HepG2 (cell line): ENCODE data around the gene GRK5. TPM values are rescaled to one million over a fixed set of nuclear protein-coding genes. Genes with fewer than 3 reads are reported as not detected.
A peak's percentile ranks its signal among the peaks of the same experiment; 100 is the strongest.

Experiments
- ATAC-seq: fragments of 200-7000 bp; cut with Tn5 transposase; 3 replicates; pipeline ENCODE4 v1.9.1; 2020; ENCODE audit warnings: mild to moderate bottlenecking, moderate library complexity
- BruUV-seq: library from RNA; stranded (reverse); fragments of 400-500 nt; replicated peaks from 2 replicates; lab custom pipeline; 2021; lab: Mats Ljungman, UMichigan
- CTCF ChIA-PET: fragments of 300-600 bp; formaldehyde crosslinking; extraction: SDS; loops from one replicate; lab custom pipeline; 2021; ENCODE audit warnings: low total read pairs, inconsistent platforms, low intra/inter-chr PET ratio; lab: Yijun Ruan, JAX
- POLR2A ChIA-PET: fragments of 350-600 bp; sonication (Branson Sonifier 250); formaldehyde crosslinking; loops from one replicate; lab custom pipeline; 2020; ENCODE audit warnings: antibody characterized with exemption, inconsistent platforms; lab: Yijun Ruan, JAX
- DNase-seq: peaks from one replicate; pipeline ENCODE4 v3.0.0-alpha.2; 2015; ENCODE audit warnings: low spot score
- FAIRE-seq: peaks from 3 replicates; lab custom pipeline; 2011; peaks lifted over from hg19 to GRCh38; lab: Jason Lieb, UNC
- H2AFZ ChIP-seq: one replicate; pipeline ENCODE4 v1.6.1; 2011; ENCODE audit warnings: low read length, inconsistent platforms
- H3K27ac ChIP-seq: fragments of 300-600 bp; 3 replicates; pipeline ENCODE4 v1.8.0; 2011; ENCODE audit warnings: mixed run types, mild to moderate bottlenecking, mixed read lengths, low read length, inconsistent platforms; ENCODE audit not compliant: insufficient read depth; ENCODE audit errors: extremely low read length
- H3K27me3 ChIP-seq, 2 experiments: fragments of 200-600 bp in 1 of 2; 2 replicates in 1 of 2; 3 replicates in 1 of 2; pipeline versions ENCODE4 v1.6.0 to v1.8.0; 2011; ENCODE audit warnings: low read length in 2 of 2, mild to moderate bottlenecking in 2 of 2, moderate library complexity in 2 of 2, inconsistent platforms in 1 of 2; ENCODE audit not compliant: insufficient read depth in 2 of 2, control insufficient read depth in 1 of 2
- H3K36me3 ChIP-seq, 2 experiments: fragments of 200-600 bp in 1 of 2; replicated peaks in 1 of 2; 2 replicates in 1 of 2; 3 replicates in 1 of 2; pipeline versions ENCODE4 v1.5.1 to v1.8.0; 2011; ENCODE audit warnings: low read length in 2 of 2, inconsistent platforms in 1 of 2; ENCODE audit not compliant: insufficient read depth in 2 of 2, control insufficient read depth in 1 of 2
- H3K4me1 ChIP-seq: 2 replicates; pipeline ENCODE4 v1.5.1; 2012; ENCODE audit warnings: low read length, inconsistent platforms; ENCODE audit not compliant: insufficient read depth
- H3K4me2 ChIP-seq: 2 replicates; pipeline ENCODE4 v1.6.0; 2011; ENCODE audit warnings: low read depth, low read length, inconsistent platforms
- H3K4me3 ChIP-seq, 3 experiments: fragments of 200-600 bp in 1 of 3; sonication (generic), shearing (Covaris generic) in 1 of 3; replicated peaks in 1 of 3; 2 replicates each; pipeline ENCODE4 v1.5.1; 2011 to 2016; ENCODE audit warnings: low read length in 3 of 3, inconsistent platforms in 2 of 3, low read depth in 2 of 3, mild to moderate bottlenecking in 2 of 3, control low read depth in 1 of 3, mixed read lengths in 1 of 3; ENCODE audit not compliant: insufficient read depth in 1 of 3
- H3K79me2 ChIP-seq: one replicate; pipeline ENCODE4 v1.6.1; 2011; ENCODE audit warnings: low read length, inconsistent platforms; ENCODE audit not compliant: insufficient read depth
- H3K9ac ChIP-seq: 2 replicates; pipeline ENCODE4 v1.6.0; 2011; ENCODE audit warnings: mild to moderate bottlenecking, low read depth, low read length, inconsistent platforms; ENCODE audit not compliant: insufficient read depth
- H3K9me3 ChIP-seq: 2 replicates; pipeline ENCODE4 v1.5.1; 2012; ENCODE audit warnings: mild to moderate bottlenecking, low read length
- H4K20me1 ChIP-seq: 2 replicates; pipeline ENCODE4 v1.6.0; 2011; ENCODE audit warnings: inconsistent platforms, mild to moderate bottlenecking, low read length, moderate library complexity; ENCODE audit not compliant: insufficient read depth
- CHD2 ChIP-seq: IDR thresholded peaks from 2 replicates; pipeline ENCODE4 v1.6.1; 2011; ENCODE audit warnings: low read depth, low read length, improper control_type of control experiment
- HDAC6 ChIP-seq: fragments of 200-600 bp; sonication (generic); IDR thresholded peaks from 2 replicates; pipeline ENCODE4 v1.7.0; 2017; ENCODE audit warnings: mild to moderate bottlenecking, antibody characterized with exemption, low read length, low read depth
- PBX2 ChIP-seq: IDR thresholded peaks from 2 replicates; pipeline ENCODE4 v1.6.1; 2016; ENCODE audit warnings: control low read depth
- RFX1 ChIP-seq: fragments of 450-650 bp; IDR thresholded peaks from 2 replicates; pipeline ENCODE4 v1.6.1; 2017
- TBX3 ChIP-seq: fragments of 450-650 bp; IDR thresholded peaks from 2 replicates; pipeline ENCODE4 v1.6.1; 2017; ENCODE audit warnings: antibody characterized with exemption, mild to moderate bottlenecking, inconsistent platforms, borderline replicate concordance
- ZNF124 ChIP-seq: sonication (generic); formaldehyde crosslinking; IDR thresholded peaks from 2 replicates; pipeline ENCODE4 v1.4.0; 2020; ENCODE audit warnings: missing genetic modification reagents
- ZNF343 ChIP-seq: sonication (generic); formaldehyde crosslinking; IDR thresholded peaks from 2 replicates; pipeline ENCODE4 v1.4.0; 2020; ENCODE audit warnings: mild to moderate bottlenecking, missing genetic modification reagents
- ZNF543 ChIP-seq: sonication (generic); formaldehyde crosslinking; IDR thresholded peaks from 2 replicates; pipeline ENCODE4 v1.4.0; 2020; ENCODE audit warnings: mild to moderate bottlenecking, missing genetic modification reagents
- ZNF558 ChIP-seq: sonication (generic); formaldehyde crosslinking; IDR thresholded peaks from 2 replicates; pipeline ENCODE4 v1.9.0; 2022; ENCODE audit warnings: mild to moderate bottlenecking, missing genetic modification reagents, borderline replicate concordance
- WGBS: methylation state at CpG from one replicate; pipeline ENCODE4 v1.1.6; 2017; ENCODE audit warnings: low lambda C conversion rate; 5-methylcytosine and 5-hydroxymethylcytosine counted together
- in situ Hi-C: cut with HindIII; loops from 2 replicates; pipeline ENCODE4 v1.10.0; 2017; ENCODE audit warnings: low pct_unique_long_range_greater_than_20kb; ENCODE audit not compliant: extremely low pct_ligation_motif_present
- intact Hi-C: fragments of 100-400 bp; cut with micrococcal nuclease; formaldehyde crosslinking; loops from one replicate; pipeline ENCODE4 v1.10.0; 2022; ENCODE audit not compliant: unreplicated experiment
- polyA plus RNA-seq, 8 experiments: library from polyadenylated mRNA; depleted of rRNA in 3 of 8; stranded (reverse) in 7 of 8; unstranded in 1 of 8; fragments of >200 nt; fragmentation: Illumina TruSeq in 4 of 8; extraction: Trizol in 4 of 8; gene quantifications; 2 replicates each; pipeline versions ENCODE4 v1.2.1 to v1.2.3, GENCODE V29; 2011 to 2016; ENCODE audit warnings: low read depth in 4 of 8, missing spikeins in 1 of 8, mixed read lengths in 1 of 8; ENCODE audit not compliant: insufficient read depth in 1 of 8
- total RNA-seq, 5 experiments: library from RNA; depleted of rRNA; stranded (reverse); fragments of >200 nt; fragmentation: Illumina TruSeq; extraction: Trizol; gene quantifications; 2 replicates each; pipeline ENCODE4 v1.2.3, GENCODE V29; 2016; ENCODE audit warnings: low read depth in 1 of 5

Gene GRK5
- total and polyA plus RNA-seq, 2 of the 13 experiments (the other 11 are each of a cell fraction or from before 2014, with no cell fraction given): 10.4 to 12.6 TPM

GRCh38 chr10:119357412-119358151, 150.2 kb downstream of the GRK5 start:
- ATAC-seq (0 out of 3 replicates have a peak, but pooled peaks have one; percentile 17), FAIRE-seq (no peak), DNase-seq (no peak)
- ChIA-PET CTCF (no interaction called here), POLR2A (no interaction called here)
- Histone ChIP-seq H3K36me3 (no peaks in the 10 kb centered on the region), H2AFZ (no peak overlapping the region), H3K9me3 (peaks cover 14% of the 10 kb centered on the region), H4K20me1 (no peaks in the 10 kb centered on the region), H3K27me3 (no peaks in the 10 kb centered on the region), H3K4me3 (no peak overlapping the region), H3K4me2 (no peak overlapping the region), H3K4me1 (peaks cover 23% of the 10 kb centered on the region), H3K79me2 (no peaks in the 10 kb centered on the region), H3K27ac (no peak overlapping the region), H3K9ac (no peak overlapping the region)
- TF ChIP-seq TBX3: no peak
- no peak for TF ChIP-seq PBX2
- no peak for TF ChIP-seq ZNF343 (CRISPR knock-in tag)
- TF ChIP-seq HDAC6: no peak
- no peak for TF ChIP-seq CHD2
- TF ChIP-seq ZNF543: no peak
- TF ChIP-seq ZNF558 (CRISPR knock-in tag): no peak
- no peak for TF ChIP-seq RFX1
- no peak for TF ChIP-seq ZNF124 (CRISPR knock-in tag)
- no TSS peak for BruUV-seq
- intact Hi-C loops (no loop called here), in situ Hi-C loops (no loop called here)
- WGBS: 92% methylated on average over 9 of the region's 14 CpGs
